SU-DHL-6 (cell line): Measurements from ENCODE around the gene RHOH.
"Not testable (repeated sequence)": the region's sequence is repeated elsewhere in the genome, so short reads cannot be mapped to it uniquely, and the experiment has no call there.

Experiments used
- H2AFZ ChIP-seq: fragments of 200-600 bp; sonication (generic); 2 replicates; pipeline ENCODE4 v1.6.1; 2014; ENCODE audit warnings: low read depth, mild to moderate bottlenecking, moderate library complexity, mixed read lengths, antibody characterized with exemption, low read length; ENCODE audit not compliant: severe bottlenecking
- H3F3A ChIP-seq: fragments of 200-600 bp; shearing (Covaris generic); 2 replicates; pipeline ENCODE4 v1.6.0; 2016; ENCODE audit warnings: antibody characterized with exemption, mild to moderate bottlenecking; ENCODE audit not compliant: insufficient read depth
- H3K27ac ChIP-seq: fragments of 200-600 bp; sonication (generic); 2 replicates; pipeline ENCODE4 v1.5.1; 2016; ENCODE audit warnings: low read depth, mild to moderate bottlenecking, low read length, moderate library complexity, mixed read lengths
- H3K27me3 ChIP-seq: fragments of 200-600 bp; sonication (generic), shearing (Covaris generic); 2 replicates; pipeline ENCODE4 v1.6.0; 2014; ENCODE audit warnings: mild to moderate bottlenecking, low read length
- H3K36me3 ChIP-seq: fragments of 200-600 bp; sonication (generic); 2 replicates; pipeline ENCODE4 v1.6.1; 2014; ENCODE audit warnings: mild to moderate bottlenecking, low read length, mixed read lengths
- H3K4me2 ChIP-seq: fragments of 300-600, 200-600 bp; shearing (Covaris generic), sonication (generic); 2 replicates; pipeline ENCODE4 v1.6.0; 2014; ENCODE audit warnings: low read length, low read depth, mild to moderate bottlenecking; ENCODE audit not compliant: poor library complexity, severe bottlenecking
- H3K4me3 ChIP-seq: fragments of 200-600 bp; sonication (generic); 2 replicates; pipeline ENCODE4 v1.5.1; 2014; ENCODE audit warnings: antibody characterized with exemption, low read length, mild to moderate bottlenecking, mixed read lengths; ENCODE audit not compliant: insufficient read depth, poor library complexity, severe bottlenecking
- H3K79me2 ChIP-seq: fragments of 200-600 bp; sonication (generic); 2 replicates; pipeline ENCODE4 v1.6.1; 2014; ENCODE audit warnings: mild to moderate bottlenecking, low read length, moderate library complexity; ENCODE audit not compliant: insufficient read depth
- H3K9ac ChIP-seq: fragments of 200-600 bp; sonication (generic); 2 replicates; pipeline ENCODE4 v1.7.0; 2014; ENCODE audit warnings: mild to moderate bottlenecking, low read length
- H3K9me2 ChIP-seq: fragments of 200-600 bp; sonication (generic); replicated peaks from 2 replicates; pipeline ENCODE4 v1.6.1; 2014; ENCODE audit warnings: low read length; ENCODE audit not compliant: insufficient read depth
- H3K9me3 ChIP-seq: fragments of 200-600 bp; sonication (generic); 2 replicates; pipeline ENCODE4 v1.6.1; 2014; ENCODE audit warnings: low read length, mixed read lengths; ENCODE audit not compliant: insufficient read depth
- H4K20me1 ChIP-seq: fragments of 200-600 bp; sonication (generic); 2 replicates; pipeline ENCODE4 v1.6.1; 2014; ENCODE audit warnings: low read depth, mild to moderate bottlenecking, antibody characterized with exemption, low read length, moderate library complexity, mixed read lengths
- EZH2phosphoT487 ChIP-seq: fragments of 200-600 bp; sonication (generic), shearing (Covaris generic); conservative IDR thresholded peaks from 2 replicates; pipeline ENCODE4 v1.6.1; 2018; ENCODE audit warnings: mild to moderate bottlenecking, antibody characterized with exemption, low read length, moderate library complexity, mixed read lengths
- TF ChIP-seq, protein P1 (sequence below): fragments of 200-600 bp; sonication (generic); IDR thresholded peaks from one replicate; pipeline ENCODE4 v1.5.1; 2017; ENCODE audit warnings: antibody characterized with exemption, mild to moderate bottlenecking, low read length, moderate library complexity; ENCODE audit not compliant: insufficient read depth, poor library complexity, severe bottlenecking

RHOH gene

DNA sequence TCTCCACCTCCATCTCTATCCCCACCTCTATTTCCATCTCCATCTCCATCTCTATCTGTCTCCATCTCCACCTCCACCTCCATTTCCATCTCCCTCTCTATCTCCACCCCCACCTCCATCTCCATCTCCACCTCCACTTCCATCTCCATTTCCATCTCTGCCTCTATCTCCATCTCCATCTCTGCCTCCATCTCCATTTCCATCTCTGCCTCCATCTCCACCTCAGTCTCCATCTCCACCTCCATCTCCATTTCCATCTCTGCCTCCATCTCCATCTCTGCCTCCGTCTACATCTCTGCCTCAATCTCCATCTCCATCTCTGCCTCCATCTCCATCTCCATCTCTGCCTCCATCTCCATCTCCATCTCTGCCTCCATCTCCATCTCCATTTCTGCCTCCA, 97.5 kb downstream of the RHOH start:
- Histone ChIP-seq H3F3A (peaks cover 8% of the 10 kb centered on the region; the same call in 1 of the 2 replicates), H3K79me2 (no peaks in the 10 kb centered on the region), H3K27ac (no peak overlapping the region), H3K9ac (no peak overlapping the region), H3K4me2 (no peak overlapping the region), H3K4me3 (no peak overlapping the region), H3K9me2 (no peaks in the 10 kb centered on the region), H3K36me3 (no peaks in the 10 kb centered on the region), H3K9me3 (peaks cover 7% of the 10 kb centered on the region; the same call in 1 of the 2 replicates), H2AFZ (no peak overlapping the region), H4K20me1 (no peaks in the 10 kb centered on the region), H3K27me3 (no peaks in the 10 kb centered on the region)
- TF ChIP-seq, protein P1, sequence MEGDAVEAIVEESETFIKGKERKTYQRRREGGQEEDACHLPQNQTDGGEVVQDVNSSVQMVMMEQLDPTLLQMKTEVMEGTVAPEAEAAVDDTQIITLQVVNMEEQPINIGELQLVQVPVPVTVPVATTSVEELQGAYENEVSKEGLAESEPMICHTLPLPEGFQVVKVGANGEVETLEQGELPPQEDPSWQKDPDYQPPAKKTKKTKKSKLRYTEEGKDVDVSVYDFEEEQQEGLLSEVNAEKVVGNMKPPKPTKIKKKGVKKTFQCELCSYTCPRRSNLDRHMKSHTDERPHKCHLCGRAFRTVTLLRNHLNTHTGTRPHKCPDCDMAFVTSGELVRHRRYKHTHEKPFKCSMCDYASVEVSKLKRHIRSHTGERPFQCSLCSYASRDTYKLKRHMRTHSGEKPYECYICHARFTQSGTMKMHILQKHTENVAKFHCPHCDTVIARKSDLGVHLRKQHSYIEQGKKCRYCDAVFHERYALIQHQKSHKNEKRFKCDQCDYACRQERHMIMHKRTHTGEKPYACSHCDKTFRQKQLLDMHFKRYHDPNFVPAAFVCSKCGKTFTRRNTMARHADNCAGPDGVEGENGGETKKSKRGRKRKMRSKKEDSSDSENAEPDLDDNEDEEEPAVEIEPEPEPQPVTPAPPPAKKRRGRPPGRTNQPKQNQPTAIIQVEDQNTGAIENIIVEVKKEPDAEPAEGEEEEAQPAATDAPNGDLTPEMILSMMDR: no peak
- no peak for TF ChIP-seq EZH2phosphoT487

DNA sequence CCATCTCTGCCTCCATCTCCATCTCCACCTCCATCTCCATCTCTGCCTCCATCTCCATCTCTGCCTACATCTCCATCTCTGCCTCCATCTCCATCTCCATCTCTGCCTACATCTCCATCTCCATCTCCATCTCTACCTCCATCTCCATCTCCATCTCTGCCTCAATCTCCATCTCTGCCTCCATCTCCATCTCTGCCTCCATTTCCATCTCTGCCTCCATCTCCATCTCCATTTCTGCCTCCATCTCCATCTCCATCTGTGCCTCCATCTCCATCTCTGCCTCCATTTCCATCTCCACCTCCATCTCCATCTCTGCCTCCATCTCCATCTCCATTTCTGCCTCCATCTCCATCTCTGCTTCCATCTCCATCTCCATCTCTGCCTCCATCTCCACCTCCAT, 98.2 kb downstream of the RHOH start:
- peaks cover 10% of the 10 kb centered on the region for H3F3A ChIP-seq
- H3K4me3 ChIP-seq, H3K9me3 ChIP-seq, H3K36me3 ChIP-seq, H4K20me1 ChIP-seq, H3K9me2 ChIP-seq, H3K27ac ChIP-seq, H3K9ac ChIP-seq, H3K4me2 ChIP-seq, H2AFZ ChIP-seq, H3K79me2 ChIP-seq, H3K27me3 ChIP-seq: not testable (repeated sequence)

GRCh38 chr4:40295572-40295971, 98.7 kb downstream of the RHOH start:
- H3K9me2 ChIP-seq: no peaks in the 10 kb centered on the region
- H3K27ac ChIP-seq: no peak overlapping the region
- no peak overlapping the region for H3K9ac ChIP-seq
- H3K27me3 ChIP-seq: no peaks in the 10 kb centered on the region
- H4K20me1 ChIP-seq: no peaks in the 10 kb centered on the region
- no peak overlapping the region for H3K4me2 ChIP-seq
- no peak overlapping the region for H3K4me3 ChIP-seq
- no peaks in the 10 kb centered on the region for H3K36me3 ChIP-seq
- no peaks in the 10 kb centered on the region for H3K79me2 ChIP-seq
- H3K9me3 ChIP-seq: peaks cover 7% of the 10 kb centered on the region; the same call in 1 of the 2 replicates
- TF ChIP-seq, protein P1: no peak
- TF ChIP-seq EZH2phosphoT487: no peak
- H3F3A ChIP-seq: peaks cover 16% of the 10 kb centered on the region
- no peak overlapping the region for H2AFZ ChIP-seq
